Epithelial cell of esophagus (primary cell): Measurements from ENCODE around the gene ACOT12.
"Not testable (repeated sequence)": the region's sequence is repeated elsewhere in the genome, so short reads cannot be mapped to it uniquely, and the experiment has no call there.

Source experiments
- DNase-seq: peaks from one replicate; pipeline ENCODE4 v3.0.0; 2010; ENCODE audit warnings: low read depth
- H3K4me3 ChIP-seq: 2 replicates; pipeline ENCODE4 v1.5.1; 2011; ENCODE audit warnings: mild to moderate bottlenecking, low read length, control low read depth
- TF ChIP-seq, protein P1 (sequence below): IDR thresholded peaks from 2 replicates; pipeline ENCODE4 v1.5.1; 2011; ENCODE audit warnings: low read depth, mild to moderate bottlenecking, low read length, control low read depth, inconsistent platforms; ENCODE audit not compliant: insufficient read depth; ENCODE audit errors: missing control alignments

ACOT12 gene

GRCh38 chr5:81349161-81349560 lies 44.8 kb downstream of the ACOT12 start:
- H3K4me3 ChIP-seq, result no peak overlapping the region
- no peak for DNase-seq
- TF ChIP-seq, protein P1, sequence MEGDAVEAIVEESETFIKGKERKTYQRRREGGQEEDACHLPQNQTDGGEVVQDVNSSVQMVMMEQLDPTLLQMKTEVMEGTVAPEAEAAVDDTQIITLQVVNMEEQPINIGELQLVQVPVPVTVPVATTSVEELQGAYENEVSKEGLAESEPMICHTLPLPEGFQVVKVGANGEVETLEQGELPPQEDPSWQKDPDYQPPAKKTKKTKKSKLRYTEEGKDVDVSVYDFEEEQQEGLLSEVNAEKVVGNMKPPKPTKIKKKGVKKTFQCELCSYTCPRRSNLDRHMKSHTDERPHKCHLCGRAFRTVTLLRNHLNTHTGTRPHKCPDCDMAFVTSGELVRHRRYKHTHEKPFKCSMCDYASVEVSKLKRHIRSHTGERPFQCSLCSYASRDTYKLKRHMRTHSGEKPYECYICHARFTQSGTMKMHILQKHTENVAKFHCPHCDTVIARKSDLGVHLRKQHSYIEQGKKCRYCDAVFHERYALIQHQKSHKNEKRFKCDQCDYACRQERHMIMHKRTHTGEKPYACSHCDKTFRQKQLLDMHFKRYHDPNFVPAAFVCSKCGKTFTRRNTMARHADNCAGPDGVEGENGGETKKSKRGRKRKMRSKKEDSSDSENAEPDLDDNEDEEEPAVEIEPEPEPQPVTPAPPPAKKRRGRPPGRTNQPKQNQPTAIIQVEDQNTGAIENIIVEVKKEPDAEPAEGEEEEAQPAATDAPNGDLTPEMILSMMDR, result no peak

DNA sequence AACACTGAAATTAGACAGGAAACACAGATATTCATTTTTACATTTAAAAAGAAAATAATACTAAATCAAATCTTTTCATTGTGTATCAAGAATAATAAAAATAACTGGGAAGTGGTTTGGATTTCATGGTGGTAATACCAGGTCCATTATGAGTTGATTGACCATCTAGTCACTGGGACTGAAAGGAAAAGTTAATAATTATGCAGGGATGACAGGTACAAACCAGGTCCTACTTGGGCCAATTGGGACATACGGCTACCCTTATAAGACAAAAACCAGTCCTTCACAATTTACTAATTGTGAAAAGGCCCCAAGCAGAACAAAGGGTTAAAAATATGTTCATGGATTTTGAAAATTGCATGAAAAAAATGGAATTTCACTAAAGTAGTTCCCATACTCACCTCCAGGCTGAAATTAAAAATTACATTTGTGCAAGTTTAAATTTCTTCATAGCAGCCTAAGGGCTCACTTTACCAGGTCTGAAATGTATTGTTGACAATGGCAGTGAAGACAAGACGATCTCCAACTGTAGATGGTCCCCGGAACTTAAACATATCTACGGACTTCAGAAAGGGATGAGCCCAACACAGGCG lies 48.4 kb downstream of the ACOT12 start:
- no peak for DNase-seq
- H3K4me3 ChIP-seq, result no peak overlapping the region
- TF ChIP-seq, protein P1, result no peak

DNA sequence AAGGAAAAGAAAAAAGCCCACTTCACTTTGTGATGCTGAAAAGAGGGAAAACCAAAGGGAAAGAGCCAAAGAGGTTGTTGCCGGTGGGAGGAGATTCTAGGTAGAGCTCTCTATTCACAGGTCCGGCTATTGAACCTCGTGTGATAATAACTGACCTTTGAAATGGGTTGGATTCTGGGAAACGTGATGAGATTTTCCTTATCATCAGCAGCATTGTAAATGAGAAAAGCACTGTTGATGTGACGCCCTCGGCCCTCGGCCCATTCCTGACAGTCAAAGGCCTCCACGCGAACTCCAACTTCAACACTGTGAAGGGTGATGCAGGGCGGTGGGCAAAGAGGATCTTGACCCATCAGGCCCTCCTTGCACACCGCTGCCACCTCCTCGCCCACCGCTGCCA lies 49.2 kb downstream of the ACOT12 start:
- DNase-seq, result no peak
- no peak overlapping the region for H3K4me3 ChIP-seq
- TF ChIP-seq, protein P1, result no peak

GRCh38 chr5:81338213-81338612 lies 55.7 kb downstream of the ACOT12 start:
- H3K4me3 ChIP-seq, DNase-seq: not testable (repeated sequence)

DNA sequence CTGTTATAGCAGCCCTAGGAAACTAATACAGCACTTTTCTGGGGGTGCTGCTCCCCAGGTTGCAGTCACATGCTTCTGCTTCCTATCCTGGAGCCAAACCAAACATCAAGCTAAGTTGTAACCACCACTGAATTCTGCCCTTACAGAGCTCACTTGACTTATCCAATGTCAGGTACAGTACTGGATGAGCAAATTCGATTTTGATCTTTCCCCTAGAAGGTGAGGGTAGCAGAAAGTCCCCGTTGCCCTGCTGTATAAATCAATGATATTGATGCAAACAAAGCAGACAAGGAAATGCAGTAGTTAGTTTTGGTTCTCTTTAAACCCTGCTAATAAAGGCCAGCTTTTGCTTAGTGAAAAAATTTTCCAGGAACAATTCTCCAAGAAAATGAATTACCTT lies 56.1 kb downstream of the ACOT12 start:
- no peak for DNase-seq
- no peak overlapping the region for H3K4me3 ChIP-seq
- TF ChIP-seq, protein P1, result no peak

DNA sequence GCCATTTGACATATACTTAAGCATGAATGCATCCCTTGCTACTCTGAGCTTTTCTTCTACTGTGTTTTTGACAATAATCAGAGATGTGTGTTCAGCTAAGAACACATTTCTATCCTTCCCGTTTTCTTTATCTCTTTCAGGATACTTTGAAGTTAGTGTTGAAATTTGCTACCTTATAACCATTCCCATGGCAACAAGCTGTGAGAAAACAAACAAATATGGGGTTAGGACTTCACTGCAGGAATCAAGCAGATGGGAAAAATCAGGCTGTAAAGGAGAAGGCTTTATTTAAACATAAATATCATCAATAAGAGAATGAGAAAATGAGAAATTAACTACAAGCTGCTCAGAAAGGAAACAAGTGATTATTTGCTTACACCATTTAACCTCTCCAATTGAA lies 57.4 kb downstream of the ACOT12 start:
- no peak overlapping the region for H3K4me3 ChIP-seq
- TF ChIP-seq, protein P1, result no peak
- DNase-seq, result no peak

GRCh38 chr5:81335946-81336345 lies 58.0 kb downstream of the ACOT12 start:
- TF ChIP-seq, protein P1, result no peak
- no peak for DNase-seq
- H3K4me3 ChIP-seq, result no peak overlapping the region
